Activated CD8-positive, alpha-beta T cell treated with anti-CD3 and anti-CD28 coated beads for 36 hours (primary cell): ENCODE data around the gene CELSR1. TPM values are rescaled to one million over a fixed set of nuclear protein-coding genes. Genes with fewer than 3 reads are reported as not detected.

Source experiments
- ATAC-seq: fragments of 200-7000 bp; cut with Tn5 transposase; one replicate; pipeline ENCODE4 v1.10.0; 2021; ENCODE audit warnings: mild to moderate bottlenecking, moderate library complexity
- CTCF ChIA-PET: fragments of 350-600 bp; sonication (Branson Sonifier 250); formaldehyde crosslinking; loops from one replicate; lab custom pipeline; 2021; ENCODE audit warnings: antibody characterized with exemption; lab: Charles Lee
- POLR2A ChIA-PET: fragments of 350-600 bp; sonication (Branson Sonifier 250); formaldehyde crosslinking; loops from one replicate; lab custom pipeline; 2021; ENCODE audit warnings: antibody characterized with exemption; lab: Charles Lee
- DNase-seq: peaks from one replicate; pipeline ENCODE4 v3.0.0-alpha.2; 2020
- H3K27ac Mint-ChIP-seq: one replicate; pipeline ENCODE4 v1.8.0; 2021; ENCODE audit warnings: mild to moderate bottlenecking, mixed read lengths
- H3K27me3 Mint-ChIP-seq: one replicate; pipeline ENCODE4 v1.8.0; 2021; ENCODE audit warnings: mixed read lengths
- H3K36me3 Mint-ChIP-seq: one replicate; pipeline ENCODE4 v1.8.0; 2021; ENCODE audit warnings: low read depth, mixed read lengths
- H3K4me1 Mint-ChIP-seq: one replicate; pipeline ENCODE4 v1.8.0; 2021; ENCODE audit warnings: low read depth, mixed read lengths
- H3K4me3 Mint-ChIP-seq: one replicate; pipeline ENCODE4 v1.8.0; 2021; ENCODE audit warnings: mild to moderate bottlenecking, moderate library complexity, mixed read lengths
- H3K9me3 Mint-ChIP-seq: one replicate; pipeline ENCODE4 v1.8.0; 2021; ENCODE audit warnings: mixed read lengths
- intact Hi-C: fragments of 100-400 bp; cut with micrococcal nuclease; formaldehyde crosslinking; loops from one replicate; pipeline ENCODE4 v1.10.0; 2022
- total RNA-seq, 2 experiments: library from RNA; stranded (reverse); gene quantifications; one replicate each; pipeline ENCODE4 v1.2.3, GENCODE V29; 2021
- TF ChIP-seq, protein P1 (sequence below): fragments of 200-600 bp; IDR thresholded peaks from one replicate; pipeline ENCODE4 v1.8.0; 2022; ENCODE audit warnings: antibody characterized with exemption, mild to moderate bottlenecking

The CELSR1 gene
- total RNA-seq, 2 experiments from 2014 or later: 0.25 to 0.36 TPM

DNA sequence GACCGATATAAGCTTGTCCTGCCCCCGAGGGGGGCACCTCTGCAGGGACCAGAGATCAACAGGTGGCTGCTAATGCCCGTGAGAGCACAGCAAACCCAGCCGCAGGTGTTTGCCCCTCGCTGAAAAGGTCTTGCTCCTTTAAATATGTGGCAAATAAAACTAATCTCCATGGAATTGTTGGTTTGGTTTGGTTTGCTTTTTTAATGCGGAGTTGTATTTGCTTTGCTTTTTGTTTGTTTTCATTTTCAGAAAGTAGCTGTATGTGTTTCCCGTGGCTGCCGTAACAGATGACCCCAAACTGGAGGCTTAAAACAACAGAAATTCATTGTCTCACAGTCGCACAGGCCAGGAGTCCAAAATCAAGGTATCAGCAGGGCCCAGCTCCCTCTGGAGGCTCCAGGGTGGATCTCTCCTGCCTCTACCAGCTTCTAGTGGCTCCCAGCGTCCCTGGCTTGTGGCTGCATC is 93.0 kb downstream of the CELSR1 start:
- H3K27ac Mint-ChIP-seq: no peak overlapping the region
- no peaks in the 10 kb centered on the region for H3K36me3 Mint-ChIP-seq
- ATAC-seq (no peak), DNase-seq (no peak)
- H3K27me3 Mint-ChIP-seq: no peaks in the 10 kb centered on the region
- no peak overlapping the region for H3K4me3 Mint-ChIP-seq
- H3K9me3 Mint-ChIP-seq: no peaks in the 10 kb centered on the region
- no peaks in the 10 kb centered on the region for H3K4me1 Mint-ChIP-seq
- TF ChIP-seq, protein P1, sequence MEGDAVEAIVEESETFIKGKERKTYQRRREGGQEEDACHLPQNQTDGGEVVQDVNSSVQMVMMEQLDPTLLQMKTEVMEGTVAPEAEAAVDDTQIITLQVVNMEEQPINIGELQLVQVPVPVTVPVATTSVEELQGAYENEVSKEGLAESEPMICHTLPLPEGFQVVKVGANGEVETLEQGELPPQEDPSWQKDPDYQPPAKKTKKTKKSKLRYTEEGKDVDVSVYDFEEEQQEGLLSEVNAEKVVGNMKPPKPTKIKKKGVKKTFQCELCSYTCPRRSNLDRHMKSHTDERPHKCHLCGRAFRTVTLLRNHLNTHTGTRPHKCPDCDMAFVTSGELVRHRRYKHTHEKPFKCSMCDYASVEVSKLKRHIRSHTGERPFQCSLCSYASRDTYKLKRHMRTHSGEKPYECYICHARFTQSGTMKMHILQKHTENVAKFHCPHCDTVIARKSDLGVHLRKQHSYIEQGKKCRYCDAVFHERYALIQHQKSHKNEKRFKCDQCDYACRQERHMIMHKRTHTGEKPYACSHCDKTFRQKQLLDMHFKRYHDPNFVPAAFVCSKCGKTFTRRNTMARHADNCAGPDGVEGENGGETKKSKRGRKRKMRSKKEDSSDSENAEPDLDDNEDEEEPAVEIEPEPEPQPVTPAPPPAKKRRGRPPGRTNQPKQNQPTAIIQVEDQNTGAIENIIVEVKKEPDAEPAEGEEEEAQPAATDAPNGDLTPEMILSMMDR: no peak
- ChIA-PET POLR2A (no interaction called here), CTCF (interaction anchor here (1.7 kb wide), 1 partner anchor 76 kb away, joined by 3 read pairs; no protein-coding TSS in a partner anchor)
- intact Hi-C loops: no loop called here

DNA sequence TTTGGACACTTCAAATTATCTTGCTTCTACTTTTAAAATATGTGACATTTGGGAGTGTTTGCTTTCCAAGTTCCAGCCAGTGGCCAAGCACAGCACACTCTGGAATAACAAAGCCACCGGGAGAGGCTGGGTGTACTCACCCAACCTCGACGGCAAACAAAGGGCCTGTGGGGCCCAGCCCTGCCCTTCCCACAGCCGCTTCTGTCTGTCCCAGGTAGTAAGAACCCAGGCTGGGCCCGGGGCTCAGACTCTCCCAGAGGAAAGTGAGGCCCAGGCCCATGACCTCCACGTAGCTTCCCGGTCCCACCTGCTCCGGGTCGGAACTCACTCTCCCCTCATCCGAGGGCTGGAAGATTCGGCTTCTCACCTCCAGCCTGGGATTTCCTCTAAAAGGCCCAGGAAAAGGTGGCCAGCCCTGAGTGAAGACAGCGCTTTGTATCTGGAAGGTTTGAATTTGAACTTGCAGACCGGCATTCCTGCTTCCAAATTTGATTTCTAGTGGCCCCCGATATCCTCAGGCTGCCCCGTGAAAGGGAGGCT is 93.5 kb downstream of the CELSR1 start:
- H3K27me3 Mint-ChIP-seq: no peaks in the 10 kb centered on the region
- H3K4me3 Mint-ChIP-seq: no peak overlapping the region
- no peaks in the 10 kb centered on the region for H3K9me3 Mint-ChIP-seq
- POLR2A ChIA-PET: no interaction called here
- H3K36me3 Mint-ChIP-seq: no peaks in the 10 kb centered on the region
- CTCF ChIA-PET: interaction anchor here (1.7 kb wide), 1 partner anchor 76 kb away, joined by 3 read pairs; no protein-coding TSS in a partner anchor
- H3K27ac Mint-ChIP-seq: no peak overlapping the region
- ATAC-seq: no peak
- intact Hi-C loops: no loop called here
- no peak for DNase-seq
- TF ChIP-seq, protein P1: no peak
- H3K4me1 Mint-ChIP-seq: no peaks in the 10 kb centered on the region

DNA sequence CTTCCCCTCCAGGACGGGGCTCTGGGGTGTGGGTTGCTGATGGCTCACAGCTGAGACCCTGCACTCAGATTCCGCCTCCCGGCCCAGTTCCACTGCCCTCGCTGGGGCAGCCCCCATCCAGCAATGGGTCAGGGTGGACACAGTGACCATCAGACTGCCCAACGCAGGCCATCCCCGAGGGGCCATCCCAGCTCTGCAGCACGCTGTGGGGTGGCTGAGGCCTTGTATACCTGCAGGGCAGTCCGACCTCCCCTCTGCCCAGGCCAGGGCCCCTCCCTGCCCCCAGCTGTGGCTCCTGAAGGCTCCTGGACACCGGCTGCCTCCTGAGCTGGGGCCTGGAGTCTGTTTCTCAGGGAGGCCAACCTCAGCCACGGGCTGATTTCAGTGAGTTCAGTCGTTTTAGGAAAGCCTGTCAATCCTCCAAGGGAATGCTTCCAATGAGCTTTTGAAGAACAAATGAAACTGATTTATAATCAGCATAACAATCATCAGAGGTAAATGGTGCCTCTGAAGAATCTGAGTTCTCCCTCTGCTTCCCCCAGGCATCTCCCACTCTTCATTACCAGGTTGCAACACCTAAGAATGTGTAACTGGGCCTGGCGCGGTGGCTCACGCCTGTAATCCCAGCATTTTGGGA is 95.1 kb downstream of the CELSR1 start:
- TF ChIP-seq, protein P1: no peak
- POLR2A ChIA-PET: no interaction called here
- H3K36me3 Mint-ChIP-seq: no peaks in the 10 kb centered on the region
- no peak for ATAC-seq
- intact Hi-C loops: no loop called here
- H3K9me3 Mint-ChIP-seq: no peaks in the 10 kb centered on the region
- no peaks in the 10 kb centered on the region for H3K4me1 Mint-ChIP-seq
- no peak for DNase-seq
- CTCF ChIA-PET: no interaction called here
- no peak overlapping the region for H3K4me3 Mint-ChIP-seq
- no peak overlapping the region for H3K27ac Mint-ChIP-seq
- H3K27me3 Mint-ChIP-seq: no peaks in the 10 kb centered on the region

DNA sequence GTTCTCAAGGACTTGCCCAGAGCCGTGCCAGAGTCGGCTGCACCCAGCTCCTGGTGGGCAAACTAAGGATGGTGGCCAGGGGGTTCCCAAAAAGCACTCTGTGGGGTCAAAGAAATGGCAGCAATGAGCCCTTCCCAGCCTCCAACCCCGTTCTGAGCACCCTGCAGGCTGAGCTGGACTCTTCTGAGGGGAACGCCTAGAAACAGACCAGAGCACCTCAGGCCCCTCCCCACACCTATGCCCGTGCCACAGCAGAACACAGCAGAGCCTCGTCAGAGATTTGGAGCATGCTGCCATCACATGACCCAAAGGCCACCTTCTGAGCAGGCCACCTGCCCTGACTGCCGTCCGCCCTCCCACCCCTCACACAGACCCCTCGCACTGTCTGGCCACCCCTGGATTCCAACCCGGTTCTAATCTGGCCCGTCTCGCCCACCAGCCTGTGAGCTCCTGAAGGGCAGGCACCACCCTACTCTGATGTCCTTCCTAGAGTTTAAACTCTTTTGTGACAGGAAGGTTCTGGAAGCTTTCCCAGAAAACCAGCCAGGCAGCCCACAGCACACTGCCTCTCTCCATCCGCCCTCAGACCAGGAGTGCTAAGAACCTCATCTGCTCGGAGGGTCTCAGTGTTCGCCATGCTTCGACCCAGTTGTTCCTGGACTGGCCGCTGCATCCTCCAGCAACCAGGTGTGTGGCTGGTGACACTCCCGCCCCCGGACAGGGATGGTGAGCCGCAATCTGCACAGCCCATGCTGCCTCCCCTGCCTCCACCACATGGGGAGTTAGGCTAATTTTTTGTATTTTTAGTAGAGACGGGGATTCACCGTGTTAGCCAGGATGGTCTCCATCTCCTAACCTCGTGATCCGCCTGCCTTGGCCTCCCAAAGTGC is 97.6 kb downstream of the CELSR1 start:
- POLR2A ChIA-PET: no interaction called here
- no peak overlapping the region for H3K27ac Mint-ChIP-seq
- TF ChIP-seq, protein P1: no peak
- H3K27me3 Mint-ChIP-seq: no peaks in the 10 kb centered on the region
- H3K4me3 Mint-ChIP-seq: no peak overlapping the region
- H3K9me3 Mint-ChIP-seq: no peaks in the 10 kb centered on the region
- no peaks in the 10 kb centered on the region for H3K4me1 Mint-ChIP-seq
- DNase-seq: no peak
- CTCF ChIA-PET: no interaction called here
- intact Hi-C loops: no loop called here
- ATAC-seq: no peak
- H3K36me3 Mint-ChIP-seq: no peaks in the 10 kb centered on the region
